Measurements from ENCODE around the gene IL19.

The IL19 gene

DNA sequence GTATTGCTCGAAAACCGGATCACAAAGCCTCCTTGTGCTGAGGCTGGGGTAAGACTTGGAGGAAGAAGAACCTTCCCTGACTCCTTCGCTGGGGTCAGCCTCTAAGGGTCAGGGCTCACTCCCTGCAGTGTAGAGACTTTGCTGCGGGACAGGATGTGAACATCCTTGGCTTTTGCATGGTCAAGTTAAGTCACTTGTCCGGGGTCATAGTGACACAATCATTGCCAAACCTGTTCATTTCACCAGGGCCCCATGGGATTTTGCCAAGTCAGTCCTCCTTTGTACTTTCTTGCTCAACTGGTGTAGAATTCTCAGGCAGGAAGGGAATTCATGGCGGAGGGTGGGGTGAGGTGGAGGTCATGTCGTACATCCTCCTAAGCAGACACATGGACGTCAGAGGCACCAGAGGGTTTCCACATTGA, 26.4 kb downstream of the IL19 start:
- DNase-seq (ENCODE audit: extremely low spot score, insufficient read length, low read depth) (no peak), FAIRE-seq (no peak)

DNA sequence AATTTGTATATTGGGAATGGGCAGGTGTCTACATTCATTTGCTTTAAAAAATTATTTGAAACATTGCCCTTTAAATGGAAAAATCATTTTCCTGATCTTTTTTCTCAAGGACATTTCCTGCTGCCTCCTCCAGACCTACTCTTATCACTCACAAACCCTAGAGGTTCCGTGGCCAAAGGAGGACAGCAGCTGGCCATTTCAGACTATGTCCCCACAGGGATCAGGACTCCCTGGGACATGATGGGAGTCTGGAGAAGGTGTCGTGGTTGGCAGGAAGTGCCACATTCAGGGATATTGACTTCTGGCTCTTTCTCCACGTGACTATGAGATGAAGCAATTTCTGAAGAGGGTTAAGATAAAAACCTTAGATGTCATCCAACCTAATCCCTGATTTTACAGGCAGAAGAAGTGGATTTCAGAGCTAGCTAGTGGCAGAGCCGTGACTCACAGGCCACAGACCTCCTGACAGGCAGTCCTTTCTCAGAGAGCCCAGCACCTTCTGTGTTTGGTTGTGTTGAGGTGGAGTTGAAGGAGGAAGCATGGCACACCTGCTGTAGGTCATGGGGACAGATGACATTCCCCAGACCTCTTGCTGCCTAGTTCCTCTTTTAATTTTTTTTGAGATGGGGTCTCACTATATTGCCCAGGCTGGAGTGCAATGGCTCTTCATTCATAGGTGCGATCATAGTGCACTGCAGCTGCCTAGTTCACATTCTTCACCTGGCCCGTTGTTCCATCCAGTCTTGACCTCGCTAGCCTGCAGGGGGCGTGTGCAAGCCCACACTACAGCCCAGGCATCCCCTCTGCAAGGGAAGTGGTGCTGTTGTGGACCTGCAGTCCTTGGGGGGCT, 27.2 kb downstream of the IL19 start:
- FAIRE-seq (no peak), DNase-seq (ENCODE audit: extremely low spot score, insufficient read length, low read depth) (no peak)

DNA sequence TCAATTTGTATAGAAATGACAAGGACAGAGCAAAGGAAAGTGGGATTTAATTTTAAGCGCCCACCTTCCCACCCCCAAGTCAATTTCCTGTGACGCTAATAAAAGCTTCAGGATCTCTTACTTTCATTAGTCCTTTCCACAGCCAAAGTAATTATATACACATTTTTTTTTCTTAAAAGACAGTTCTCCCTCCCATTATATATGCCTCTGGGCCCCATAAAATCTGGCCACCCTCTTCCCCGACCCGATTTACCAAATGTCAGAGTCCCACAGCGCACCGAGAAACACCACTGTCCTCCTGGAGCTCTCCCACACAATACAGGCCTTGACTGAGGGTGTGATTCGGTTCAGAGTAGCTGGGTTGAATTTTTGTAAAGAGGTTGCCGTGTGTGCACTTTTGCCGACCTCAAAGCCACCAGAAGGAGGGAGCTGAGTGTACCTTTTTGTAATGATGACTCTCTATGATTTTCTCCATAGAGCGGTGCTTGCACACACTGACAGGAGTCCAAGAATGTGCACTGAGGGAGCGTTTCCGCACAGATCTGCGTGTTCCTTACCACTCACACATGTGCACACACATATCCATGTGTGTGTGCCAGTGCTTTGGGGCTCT, 27.9 kb downstream of the IL19 start:
- FAIRE-seq (no peak), DNase-seq (ENCODE audit: extremely low spot score, insufficient read length, low read depth) (no peak)

DNA sequence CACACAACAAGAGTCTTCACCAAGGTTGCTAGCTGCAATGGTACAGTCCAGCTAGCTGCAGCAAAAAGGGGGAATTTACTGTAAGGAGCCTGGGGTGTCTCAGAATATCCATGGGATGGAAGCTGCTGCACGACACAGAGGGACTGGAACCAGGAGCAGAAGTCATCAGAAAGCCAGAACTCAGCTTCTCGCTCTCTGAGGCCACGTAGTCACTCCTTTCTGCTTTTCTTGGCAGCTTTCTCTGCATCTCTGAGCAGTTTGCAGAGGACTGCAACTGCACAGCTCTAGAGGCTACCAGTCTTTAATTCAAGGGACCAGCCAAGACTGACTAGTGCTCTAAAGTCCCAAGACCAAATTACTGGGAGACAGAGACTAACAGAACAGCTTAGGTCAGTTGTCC, 28.7 kb downstream of the IL19 start:
- no peak for DNase-seq (ENCODE audit: extremely low spot score, insufficient read length, low read depth)
- FAIRE-seq: no peak

DNA sequence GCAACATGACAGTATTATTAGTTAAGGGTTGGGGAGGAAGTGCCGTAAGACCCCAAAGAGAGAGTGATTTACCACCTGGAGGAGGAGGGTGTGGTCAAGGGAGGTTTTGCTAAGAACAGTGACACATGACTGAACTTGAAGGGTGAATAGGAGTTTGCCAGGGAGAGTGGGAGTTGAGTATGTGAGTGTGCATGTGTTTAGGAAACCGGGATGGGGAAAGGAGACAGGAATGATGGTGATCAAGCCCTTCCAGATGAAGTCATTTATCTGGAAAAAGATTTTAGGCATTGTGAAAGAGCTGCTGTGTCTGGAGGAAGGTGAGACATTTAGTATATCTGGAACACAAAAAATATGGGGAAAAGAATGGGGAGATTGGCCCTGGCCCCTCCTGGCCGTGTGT, 29.8 kb downstream of the IL19 start:
- DNase-seq (ENCODE audit: extremely low spot score, insufficient read length, low read depth) (no peak), FAIRE-seq (no peak)

DNA sequence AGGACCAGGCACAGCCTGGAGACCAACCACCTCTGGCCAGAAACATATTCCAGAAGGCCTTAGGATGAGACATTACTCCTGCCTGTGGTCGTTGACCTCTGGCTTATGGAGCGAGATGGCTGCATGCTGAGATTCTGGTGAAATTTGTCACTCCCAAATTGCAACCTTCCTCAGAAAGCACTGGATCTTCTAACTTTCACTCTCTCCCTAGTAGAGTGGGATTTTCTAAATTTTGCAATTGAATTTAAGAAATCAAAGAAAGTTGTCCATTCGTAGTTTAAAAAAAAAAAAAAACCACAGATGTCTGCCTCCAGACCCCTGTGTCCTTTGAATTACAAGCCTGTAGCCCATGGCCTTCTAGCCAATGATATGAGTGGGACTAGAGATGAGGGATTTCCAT, 30.3 kb downstream of the IL19 start:
- DNase-seq (ENCODE audit: extremely low spot score, insufficient read length, low read depth) (no peak), FAIRE-seq (no peak)

DNA sequence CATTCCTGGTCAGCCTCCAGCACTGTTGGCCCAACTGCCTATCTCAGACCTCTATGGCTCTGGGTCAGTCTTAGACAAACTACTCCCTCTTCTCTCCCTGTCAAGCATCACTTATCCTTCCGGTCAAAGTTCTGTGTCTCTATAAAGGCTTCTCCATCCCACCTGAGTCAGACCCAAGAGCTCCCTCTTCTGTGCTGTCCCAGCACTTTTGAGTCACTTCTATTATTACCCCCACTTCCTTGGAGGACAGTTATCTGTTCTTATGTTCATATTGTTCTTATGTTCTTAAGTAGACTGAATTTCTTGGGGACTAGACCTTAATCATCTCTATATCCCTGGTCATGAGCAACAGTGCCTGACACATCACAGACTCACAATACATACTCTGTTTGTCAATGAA, 30.9 kb downstream of the IL19 start:
- FAIRE-seq (no peak), DNase-seq (ENCODE audit: extremely low spot score, insufficient read length, low read depth) (no peak)

DNA sequence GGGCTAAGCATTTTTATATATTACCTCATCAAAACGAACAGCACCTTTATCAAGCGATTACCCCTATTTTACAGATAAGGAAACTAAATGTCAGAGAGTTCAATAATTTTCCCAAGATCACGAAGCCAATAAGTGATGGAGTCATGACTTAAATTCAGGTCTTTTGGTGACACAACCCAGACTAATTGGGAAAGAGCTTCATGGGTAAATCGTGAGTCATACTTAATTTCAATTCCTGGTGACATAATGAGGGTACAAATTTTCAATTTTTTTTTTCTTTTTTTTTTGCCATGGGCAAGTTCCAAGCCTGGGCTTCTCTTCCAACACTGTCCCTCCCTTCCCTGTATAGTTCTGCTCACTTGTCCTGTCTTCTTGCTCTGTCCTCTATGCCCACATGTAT, 31.8 kb downstream of the IL19 start:
- FAIRE-seq: no peak
- no peak for DNase-seq (ENCODE audit: extremely low spot score, insufficient read length, low read depth)

DNA sequence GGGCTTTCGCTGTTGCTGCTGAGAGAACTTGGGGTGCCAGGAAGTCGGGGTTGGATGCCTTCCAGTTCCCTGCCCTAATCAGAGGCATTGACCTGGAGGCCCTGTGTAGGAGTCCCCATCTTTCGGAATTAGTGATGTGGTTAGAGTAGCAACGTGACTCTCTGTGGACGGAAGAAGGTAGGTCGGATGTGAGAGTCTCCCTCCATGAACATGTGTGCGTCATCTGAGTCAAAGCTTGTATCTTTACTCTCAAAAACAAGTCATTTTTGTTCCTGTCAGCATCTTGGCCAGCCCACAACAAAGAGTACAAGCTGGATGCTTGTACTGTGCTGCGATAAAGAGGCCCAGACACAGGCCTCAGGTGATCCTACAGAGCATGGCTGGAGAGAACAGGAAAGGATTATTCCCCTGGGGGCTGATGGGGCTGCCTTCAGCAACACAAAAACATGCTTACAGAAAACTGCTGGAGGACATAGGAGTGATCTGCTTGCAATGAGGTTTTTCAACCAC, 32.7 kb downstream of the IL19 start:
- peak; percentile 96 for FAIRE-seq

DNA sequence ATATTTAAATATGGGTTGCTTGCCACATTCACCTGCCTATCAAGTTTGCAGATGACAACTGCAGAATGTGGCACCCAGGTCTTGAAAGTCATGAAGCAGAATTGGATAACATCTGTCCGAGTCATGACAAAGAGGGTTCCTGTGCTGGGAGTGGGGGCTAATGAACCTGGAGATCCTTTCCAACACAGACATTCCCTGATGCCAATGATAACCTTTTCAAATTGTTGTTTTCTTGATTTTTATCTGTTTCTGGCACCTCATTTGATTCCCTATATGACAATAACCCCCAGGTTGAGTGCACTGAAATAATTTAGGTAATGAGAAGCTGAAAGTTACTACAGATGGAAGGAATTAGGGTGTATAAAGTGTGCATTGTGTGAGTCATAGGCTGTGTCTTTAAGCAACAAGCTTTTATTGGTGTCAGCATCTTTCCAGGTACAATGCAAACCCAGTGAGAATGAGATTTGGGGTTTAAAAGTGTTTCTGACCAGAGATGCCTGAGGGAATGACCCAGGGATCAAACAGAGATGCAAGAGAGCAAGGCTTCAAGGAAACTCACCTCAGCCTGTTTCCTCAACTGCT, 33.7 kb downstream of the IL19 start:
- DNase-seq (ENCODE audit: extremely low spot score, insufficient read length, low read depth): no peak
- FAIRE-seq: no peak

More for the DNA sequence above, 32.7 kb downstream of the IL19 start:
- DNase-seq (ENCODE audit: extremely low spot score, insufficient read length, low read depth): peak; percentile 60

DNA sequence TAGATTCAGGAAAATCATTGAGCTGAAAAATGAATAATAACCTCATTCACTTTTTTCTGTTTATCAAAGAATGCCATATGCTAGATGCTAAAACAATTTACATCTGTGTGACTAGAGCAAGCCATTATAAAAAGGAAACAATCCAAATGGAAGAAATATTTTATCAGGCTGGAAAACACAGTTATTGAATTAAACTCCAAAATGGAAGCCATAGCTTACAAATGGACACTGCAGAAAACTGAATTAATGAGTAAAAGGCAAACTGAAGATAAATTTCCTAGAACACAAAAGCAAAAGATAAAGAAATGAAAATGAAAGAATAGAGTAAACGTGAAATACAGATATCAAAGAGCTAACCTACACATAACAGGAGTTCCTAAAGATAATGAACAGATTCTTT, 34.8 kb downstream of the IL19 start:
- no peak for DNase-seq (ENCODE audit: extremely low spot score, insufficient read length, low read depth)

DNA sequence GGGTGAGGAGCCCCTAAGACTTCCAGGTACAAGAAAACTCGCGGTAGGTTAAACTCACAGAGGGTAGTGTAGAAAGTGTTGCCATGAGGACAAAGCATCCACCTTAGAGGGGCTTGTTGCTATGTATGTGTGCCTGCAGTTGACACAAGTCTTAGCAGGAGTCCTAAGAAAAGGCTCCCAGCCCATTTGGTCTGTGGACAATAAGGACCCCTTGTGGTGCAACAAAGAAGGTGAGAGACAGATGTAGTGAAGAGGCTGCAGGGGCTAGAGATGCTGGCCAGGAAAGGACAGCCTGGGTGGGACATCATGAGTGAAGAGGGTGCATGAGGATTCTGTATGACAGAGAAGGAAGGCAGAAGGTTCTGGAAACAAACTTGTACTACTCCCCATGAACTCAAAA, 38.0 kb downstream of the IL19 start:
- peak; percentile 76 for FAIRE-seq

More for the DNA sequence above, 34.8 kb downstream of the IL19 start:
- FAIRE-seq: no peak

DNA sequence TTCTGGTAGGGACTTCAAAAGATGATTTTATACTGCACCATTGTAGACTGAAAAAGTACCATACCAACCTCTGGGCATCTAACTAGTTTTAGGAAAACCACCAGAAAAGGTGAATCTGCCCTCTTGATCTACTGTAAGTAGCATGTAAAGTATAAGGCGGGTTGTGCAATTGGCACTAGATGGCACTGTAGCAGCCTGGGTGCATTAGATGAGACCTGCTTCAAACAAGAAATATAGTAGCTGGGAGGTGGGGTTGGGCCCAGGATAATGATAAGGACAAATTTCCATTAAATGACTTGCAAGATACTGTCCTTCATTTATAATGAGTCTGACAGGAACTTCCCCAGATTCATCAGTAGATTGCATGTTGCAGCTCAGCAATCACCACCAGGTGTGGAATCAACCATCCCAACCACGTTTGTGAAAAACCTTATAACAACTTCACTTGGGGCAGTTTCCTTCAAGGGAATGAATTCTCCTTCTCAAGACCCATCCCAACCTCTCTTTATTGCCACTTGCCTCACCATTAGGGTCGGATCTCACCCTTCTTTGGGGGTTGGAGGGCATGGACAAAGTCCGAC, 39.0 kb downstream of the IL19 start:
- DNase-seq (ENCODE audit: extremely low spot score, insufficient read length, low read depth): no peak
- FAIRE-seq: no peak

More for the DNA sequence above, 38.0 kb downstream of the IL19 start:
- DNase-seq (ENCODE audit: extremely low spot score, insufficient read length, low read depth): no peak

DNA sequence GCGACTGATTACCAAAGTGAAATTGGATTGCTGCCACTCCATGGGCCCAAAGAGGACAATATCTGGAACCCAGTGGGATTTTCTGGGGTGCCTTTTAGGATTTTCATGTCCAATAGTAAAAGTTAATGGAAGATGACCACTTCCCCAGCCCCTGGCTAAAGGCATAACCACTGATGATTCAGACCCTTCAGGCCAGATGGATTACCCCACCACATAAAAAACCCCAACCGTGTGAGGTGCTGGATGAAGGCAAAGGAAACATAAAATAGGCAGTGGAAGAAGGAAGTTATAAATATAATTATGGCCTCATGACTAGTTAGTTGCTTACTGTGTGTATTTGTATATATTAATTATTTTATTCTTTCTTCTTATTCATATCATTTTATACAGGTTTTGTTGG, 41.9 kb downstream of the IL19 start:
- DNase-seq (ENCODE audit: extremely low spot score, insufficient read length, low read depth): no peak
- no peak for FAIRE-seq

DNA sequence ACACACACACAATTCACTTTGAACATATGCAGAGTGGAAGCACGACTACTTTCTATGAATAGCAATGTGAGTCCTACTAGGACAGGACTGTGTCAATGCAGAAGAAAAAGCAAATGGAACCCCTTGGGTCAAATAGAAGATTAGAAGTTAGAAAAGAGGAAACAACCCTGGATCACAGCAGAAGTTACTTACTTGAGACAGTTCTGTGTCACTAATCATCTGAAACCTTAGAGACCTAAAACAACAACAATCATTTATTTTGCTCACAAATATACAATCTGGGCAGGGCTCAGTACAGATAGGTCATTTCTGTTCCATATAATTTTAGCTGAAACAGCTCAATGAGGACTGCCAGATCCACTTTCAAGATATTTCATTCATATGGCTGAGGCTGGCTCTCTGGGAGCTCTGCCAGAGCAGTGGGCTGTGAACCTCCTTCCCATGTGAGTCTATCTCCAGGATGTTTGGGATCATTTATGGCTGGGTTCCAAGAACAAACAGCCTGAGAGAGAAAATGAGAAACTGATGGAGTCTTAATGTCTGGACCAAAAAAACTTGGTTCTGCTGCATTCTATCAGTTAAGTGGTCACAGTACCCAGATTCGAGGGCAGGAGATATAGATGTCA, 44.3 kb downstream of the IL19 start:
- FAIRE-seq (peak; percentile 69), DNase-seq (ENCODE audit: extremely low spot score, insufficient read length, low read depth) (no peak)

DNA sequence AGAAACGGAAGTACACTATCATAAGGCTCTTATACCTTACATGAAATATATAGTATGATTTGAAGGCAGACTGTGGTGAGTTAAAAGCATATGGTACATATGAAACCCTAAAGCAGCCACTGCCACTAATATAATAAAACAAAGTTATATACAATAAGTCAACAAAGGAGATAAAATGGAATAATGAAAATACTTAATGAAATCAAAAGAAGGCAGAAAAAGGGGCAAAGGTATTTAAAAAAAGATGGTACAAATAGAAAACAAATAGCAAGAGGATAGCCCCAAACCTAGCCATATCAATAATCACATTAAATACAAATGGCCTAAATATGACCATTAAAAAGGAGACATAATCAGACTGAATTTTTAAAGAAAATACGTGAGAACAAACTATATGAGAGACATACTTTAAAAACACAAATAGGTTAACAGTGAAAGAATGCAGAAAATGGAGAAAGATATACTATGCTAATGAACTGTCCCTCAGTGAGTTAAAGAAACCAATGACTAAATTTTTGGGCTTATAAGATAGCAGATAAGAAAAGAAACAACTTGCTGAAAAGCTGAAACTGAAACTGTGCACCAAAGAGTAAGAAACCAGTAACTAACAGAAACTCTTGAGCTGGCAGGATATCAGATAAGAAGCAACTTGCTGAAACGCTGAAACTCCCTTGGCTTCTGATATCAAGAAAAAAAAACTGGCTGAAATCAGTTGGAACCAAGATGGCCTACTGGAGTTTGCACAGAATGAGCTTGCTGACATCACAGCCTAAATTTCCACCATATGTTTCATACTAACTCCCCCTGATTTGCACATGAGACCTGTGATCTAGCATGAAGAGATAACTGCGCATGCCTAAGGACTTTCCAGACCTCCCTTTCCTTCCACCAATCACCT, 46.1 kb downstream of the IL19 start:
- FAIRE-seq: peak; percentile 95

DNA sequence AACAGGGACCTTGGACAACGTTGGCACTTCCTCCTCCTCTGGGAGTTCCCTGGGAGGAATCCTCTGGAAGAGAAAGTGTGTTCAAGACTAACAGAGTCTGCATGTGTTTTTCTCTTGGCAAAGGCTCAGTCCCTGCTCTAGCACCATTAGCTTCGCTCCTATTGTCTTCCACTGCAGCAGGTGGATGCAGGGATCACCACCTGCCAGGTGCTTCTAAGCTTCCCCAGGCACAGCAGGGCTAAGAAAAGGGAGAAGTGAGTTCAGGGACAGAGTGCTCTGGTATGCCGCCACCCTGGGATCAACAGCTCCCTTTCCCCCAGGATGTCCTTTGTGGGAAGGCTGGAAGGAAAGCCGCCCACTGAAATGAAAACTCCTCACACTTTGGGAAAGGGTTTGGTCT, 50.9 kb downstream of the IL19 start:
- DNase-seq (ENCODE audit: extremely low spot score, insufficient read length, low read depth): no peak
- no peak for FAIRE-seq

More for the DNA sequence above, 46.1 kb downstream of the IL19 start:
- no peak for DNase-seq (ENCODE audit: extremely low spot score, insufficient read length, low read depth)

DNA sequence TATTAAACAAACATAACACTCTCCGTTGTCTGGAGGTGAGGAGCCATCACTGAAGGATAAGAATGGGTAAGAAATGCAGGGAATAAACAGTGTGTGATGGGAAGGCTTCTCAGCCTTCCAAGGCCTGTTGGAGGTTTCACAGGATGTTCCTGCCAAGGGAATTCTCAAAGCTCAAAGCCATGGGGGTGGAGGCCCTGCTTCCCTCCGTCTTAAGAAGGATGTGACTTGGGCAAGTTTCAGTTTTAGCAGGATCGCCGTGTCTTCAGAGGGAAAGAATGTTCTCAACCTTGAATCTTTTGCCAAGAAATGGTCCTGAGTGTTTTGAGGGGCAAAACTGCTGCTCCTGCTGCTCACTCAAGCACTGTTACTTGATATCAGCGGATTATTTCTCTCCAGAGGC, 53.2 kb downstream of the IL19 start:
- DNase-seq (ENCODE audit: extremely low spot score, insufficient read length, low read depth) (no peak), FAIRE-seq (no peak)

DNA sequence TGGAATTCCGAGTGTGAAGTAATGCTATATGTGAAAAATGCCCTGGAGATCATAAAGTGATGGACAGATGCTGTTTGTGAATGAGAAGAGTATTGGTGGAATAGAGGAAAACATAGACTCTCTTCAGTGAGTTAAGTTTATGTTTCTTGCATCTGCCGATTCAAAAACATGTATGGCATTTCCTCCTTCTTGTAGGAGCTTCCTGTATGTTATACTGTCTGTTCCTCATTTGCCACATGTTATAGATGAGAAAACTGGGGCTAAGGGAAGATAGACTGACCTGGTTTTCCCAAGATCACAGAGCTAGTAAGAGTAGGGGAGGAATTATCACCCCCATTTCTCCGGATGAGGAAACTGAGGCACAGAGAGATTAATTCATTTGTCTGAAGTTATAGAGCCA, 53.8 kb downstream of the IL19 start:
- DNase-seq (ENCODE audit: extremely low spot score, insufficient read length, low read depth) (no peak), FAIRE-seq (no peak)
